NB4 (cell line): ENCODE data around the gene HNRNPU.

Source experiments
- DNase-seq: peaks from one replicate; pipeline ENCODE4 v3.0.0; 2010; ENCODE audit warnings: low read depth
- H3K4me3 ChIP-seq: one replicate; pipeline ENCODE4 v1.5.1; 2011; ENCODE audit warnings: mild to moderate bottlenecking, low read depth, low read length, moderate library complexity
- MYC ChIP-seq: IDR thresholded peaks from 2 replicates; pipeline ENCODE4 v1.6.1; 2011; ENCODE audit warnings: low read depth, low read length
- POLR2A ChIP-seq: IDR thresholded peaks from 2 replicates; pipeline ENCODE4 v1.6.1; 2011; ENCODE audit warnings: mild to moderate bottlenecking; ENCODE audit not compliant: insufficient read length; ENCODE audit errors: extremely low read depth
- TF ChIP-seq, protein P1 (sequence below): IDR thresholded peaks from 2 replicates; pipeline ENCODE4 v1.6.1; 2011; ENCODE audit warnings: low read depth, low read length
- TF ChIP-seq, protein P2 (sequence below): IDR thresholded peaks from one replicate; pipeline ENCODE4 v1.5.1; 2012; ENCODE audit warnings: low read depth, low read length

Gene HNRNPU

DNA sequence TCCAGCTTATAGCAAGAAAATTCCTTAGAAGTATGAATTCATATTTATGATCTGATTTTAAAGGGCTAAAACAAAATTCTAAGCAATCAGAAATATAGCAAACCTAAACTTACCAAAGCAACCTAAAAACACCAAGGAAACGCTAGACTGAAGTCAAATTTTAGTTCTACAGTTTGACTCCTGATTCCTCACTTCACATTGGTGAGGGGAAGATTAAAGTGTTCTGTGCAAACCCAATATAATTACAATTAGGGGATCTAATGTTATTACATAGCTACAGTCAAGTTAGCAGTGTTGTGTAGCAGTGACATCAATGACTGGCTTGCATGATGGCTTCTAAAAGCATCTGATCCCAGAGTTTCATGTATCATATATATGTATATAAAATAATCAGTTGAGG, 11.6 kb downstream of the HNRNPU start:
- DNase-seq: no peak
- TF ChIP-seq MYC (no peak), POLR2A (no peak)
- TF ChIP-seq, protein P1, sequence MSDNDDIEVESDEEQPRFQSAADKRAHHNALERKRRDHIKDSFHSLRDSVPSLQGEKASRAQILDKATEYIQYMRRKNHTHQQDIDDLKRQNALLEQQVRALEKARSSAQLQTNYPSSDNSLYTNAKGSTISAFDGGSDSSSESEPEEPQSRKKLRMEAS: no peak
- TF ChIP-seq, protein P2, sequence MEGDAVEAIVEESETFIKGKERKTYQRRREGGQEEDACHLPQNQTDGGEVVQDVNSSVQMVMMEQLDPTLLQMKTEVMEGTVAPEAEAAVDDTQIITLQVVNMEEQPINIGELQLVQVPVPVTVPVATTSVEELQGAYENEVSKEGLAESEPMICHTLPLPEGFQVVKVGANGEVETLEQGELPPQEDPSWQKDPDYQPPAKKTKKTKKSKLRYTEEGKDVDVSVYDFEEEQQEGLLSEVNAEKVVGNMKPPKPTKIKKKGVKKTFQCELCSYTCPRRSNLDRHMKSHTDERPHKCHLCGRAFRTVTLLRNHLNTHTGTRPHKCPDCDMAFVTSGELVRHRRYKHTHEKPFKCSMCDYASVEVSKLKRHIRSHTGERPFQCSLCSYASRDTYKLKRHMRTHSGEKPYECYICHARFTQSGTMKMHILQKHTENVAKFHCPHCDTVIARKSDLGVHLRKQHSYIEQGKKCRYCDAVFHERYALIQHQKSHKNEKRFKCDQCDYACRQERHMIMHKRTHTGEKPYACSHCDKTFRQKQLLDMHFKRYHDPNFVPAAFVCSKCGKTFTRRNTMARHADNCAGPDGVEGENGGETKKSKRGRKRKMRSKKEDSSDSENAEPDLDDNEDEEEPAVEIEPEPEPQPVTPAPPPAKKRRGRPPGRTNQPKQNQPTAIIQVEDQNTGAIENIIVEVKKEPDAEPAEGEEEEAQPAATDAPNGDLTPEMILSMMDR: no peak
- no peak overlapping the region for H3K4me3 ChIP-seq

DNA sequence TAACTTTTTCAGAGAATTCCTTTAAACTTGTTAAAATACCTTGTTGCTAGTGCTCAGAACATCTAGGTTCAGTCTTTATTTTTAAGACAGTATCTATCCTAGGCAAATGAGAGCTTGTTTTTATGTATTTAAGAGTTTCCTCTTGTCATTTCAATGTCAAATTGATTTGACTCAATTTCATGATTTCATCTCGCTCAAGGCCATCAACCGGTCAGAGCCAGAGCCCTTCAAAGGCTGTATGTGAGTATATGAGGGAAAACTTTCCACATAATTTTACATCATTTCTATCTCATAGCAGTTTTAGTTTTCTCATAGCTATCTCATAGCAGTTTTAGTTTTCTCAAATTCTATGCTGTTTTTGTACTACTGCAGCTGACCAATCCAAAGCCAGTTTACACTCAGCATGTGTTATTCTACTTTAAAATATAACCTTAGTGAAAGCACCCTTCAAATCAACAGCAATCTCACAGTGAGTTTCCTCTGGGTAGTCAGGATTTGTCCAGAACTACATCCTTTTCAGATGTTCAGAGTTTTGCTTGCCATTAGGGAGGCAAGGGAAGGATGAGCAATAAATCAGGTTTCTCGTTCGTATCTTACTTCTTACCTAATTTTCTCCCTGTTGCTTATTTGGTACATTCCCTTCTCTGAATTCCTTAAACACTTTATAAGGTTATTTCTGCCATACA, 12.7 kb downstream of the HNRNPU start:
- TF ChIP-seq, protein P1: no peak
- TF ChIP-seq MYC (no peak), POLR2A (no peak)
- TF ChIP-seq, protein P2: no peak
- no peak for DNase-seq
- H3K4me3 ChIP-seq: no peak overlapping the region

GRCh38 chr1:244850896-244851295, 13.4 kb downstream of the HNRNPU start:
- DNase-seq: no peak
- H3K4me3 ChIP-seq: no peak overlapping the region
- TF ChIP-seq, protein P2: no peak
- no peak for TF ChIP-seq POLR2A
- TF ChIP-seq MYC: no peak
- TF ChIP-seq, protein P1: no peak

DNA sequence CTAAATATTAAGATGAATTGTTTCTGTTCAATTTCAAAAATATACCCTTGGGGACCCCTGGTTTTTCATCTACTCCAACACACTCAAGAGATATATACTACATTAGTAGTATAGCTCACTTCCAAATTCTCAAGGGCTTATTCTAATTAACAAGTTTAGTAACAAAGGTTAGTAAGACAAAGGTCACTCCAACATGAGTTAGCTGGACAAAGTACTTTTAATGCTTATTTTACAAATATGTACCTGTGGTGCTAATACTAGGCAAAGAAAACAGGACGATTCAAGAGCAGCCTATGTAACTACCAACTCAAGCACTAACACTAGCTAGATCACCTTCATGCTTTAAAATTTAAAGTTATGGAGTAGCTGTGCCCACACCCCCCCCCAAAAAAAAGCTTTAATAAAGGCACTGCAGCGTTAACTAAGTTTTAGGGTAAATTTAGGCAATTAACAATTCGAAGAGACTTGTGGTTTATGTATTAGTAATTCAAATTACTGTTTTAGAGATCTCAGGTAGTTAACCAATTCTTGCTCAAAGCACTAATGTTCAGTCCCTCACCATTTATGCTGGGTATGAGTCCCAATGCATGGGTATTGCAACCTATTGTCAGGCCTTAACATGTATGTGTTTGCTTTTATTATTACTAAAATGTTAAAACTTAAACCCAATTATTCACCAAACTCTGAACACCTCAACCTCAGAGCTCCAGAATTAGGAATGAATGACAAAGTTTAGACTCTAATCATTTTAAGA, 14.1 kb downstream of the HNRNPU start:
- DNase-seq: no peak
- no peak overlapping the region for H3K4me3 ChIP-seq
- TF ChIP-seq MYC: no peak
- TF ChIP-seq, protein P1: no peak
- TF ChIP-seq POLR2A: no peak
- TF ChIP-seq, protein P2: no peak

- TF ChIP-seq, protein P1: no peak
- TF ChIP-seq, protein P2: no peak
- TF ChIP-seq MYC (no peak), POLR2A (no peak)
- DNase-seq: no peak
- H3K4me3 ChIP-seq: no peak overlapping the region
Observed at GRCh38 chr1:244849189-244849866, 15.0 kb downstream of the HNRNPU start.
